HEK293 (cell line): ENCODE results near the gene ITGA3.

Experiments
- CTCF ChIP-seq: fragments of 450-650 bp; formaldehyde crosslinking; IDR thresholded peaks from 2 replicates; pipeline ENCODE4 v1.5.1; 2016; ENCODE audit warnings: missing biosample characterization, missing genetic modification characterization
- HOXC10 ChIP-seq: sonication (generic); formaldehyde crosslinking; IDR thresholded peaks from 2 replicates; pipeline ENCODE4 v1.8.1; 2023; ENCODE audit warnings: mild to moderate bottlenecking, missing genetic modification reagents
- IKZF3 ChIP-seq: fragments of 450-650 bp; IDR thresholded peaks from 2 replicates; pipeline ENCODE4 v1.5.0; 2018; ENCODE audit warnings: missing biosample characterization, mild to moderate bottlenecking, missing genetic modification characterization, moderate library complexity
- KLF1 ChIP-seq: fragments of 450-650 bp; formaldehyde crosslinking; IDR thresholded peaks from 2 replicates; pipeline ENCODE4 v1.5.1; 2016; ENCODE audit warnings: missing biosample characterization, missing genetic modification characterization
- PATZ1 ChIP-seq: fragments of 450-650 bp; formaldehyde crosslinking; IDR thresholded peaks from 2 replicates; pipeline ENCODE4 v1.5.1; 2016; ENCODE audit warnings: missing biosample characterization, missing genetic modification characterization
- SETDB1 ChIP-seq: IDR thresholded peaks from one replicate; pipeline ENCODE4 v1.6.1; 2017; ENCODE audit warnings: mild to moderate bottlenecking, low read length, moderate library complexity, mixed read lengths; ENCODE audit not compliant: insufficient read length
- YY1 ChIP-seq: fragments of 450-650 bp; formaldehyde crosslinking; IDR thresholded peaks from 2 replicates; pipeline ENCODE4 v1.5.1; 2018; ENCODE audit warnings: missing biosample characterization, missing genetic modification characterization
- ZNF302 ChIP-seq: fragments of 450-650 bp; formaldehyde crosslinking; IDR thresholded peaks from 2 replicates; pipeline ENCODE4 v1.5.1; 2016; ENCODE audit warnings: missing biosample characterization, missing genetic modification characterization, low read depth
- ZNF561 ChIP-seq: fragments of 450-650 bp; IDR thresholded peaks from 2 replicates; pipeline ENCODE4 v1.5.1; 2018; ENCODE audit warnings: missing biosample characterization, missing genetic modification characterization, borderline replicate concordance
- ZNF626 ChIP-seq: fragments of 450-650 bp; sonication (Bioruptor Pico); formaldehyde crosslinking; IDR thresholded peaks from 2 replicates; pipeline ENCODE4 v1.5.1; 2018; ENCODE audit warnings: missing biosample characterization, missing genetic modification characterization, inconsistent platforms

GRCh38 chr17:50098583-50098982 is 42.7 kb downstream of the ITGA3 start:
- no peak for TF ChIP-seq PATZ1 (tag by site-specific recombination)
- no peak for TF ChIP-seq CTCF (tag by site-specific recombination)
- TF ChIP-seq KLF1 (tag by site-specific recombination), result no peak
- no peak for TF ChIP-seq IKZF3 (tag by site-specific recombination)
- TF ChIP-seq ZNF561, result no peak
- TF ChIP-seq ZNF626 (tag by site-specific recombination), result no peak
- no peak for TF ChIP-seq ZNF302 (tag by site-specific recombination)
- no peak for TF ChIP-seq HOXC10 (CRISPR knock-in tag)
- TF ChIP-seq SETDB1, result no peak
- no peak for TF ChIP-seq YY1
